Natural killer cell (primary cell): ENCODE results near the gene FGGY. TPM values are rescaled to one million over a fixed set of nuclear protein-coding genes. Genes with fewer than 3 reads are reported as not detected.

Experiments
- ATAC-seq, 3 donors: fragments of 150-1000 bp in 2 of 3; fragments of 200-7000 bp in 1 of 3; cut with Tn5 transposase; 1 replicate in 1 of 3; 2 replicates in 2 of 3; pipeline ENCODE4 v1.10.0; 2021; ENCODE audit warnings: mild to moderate bottlenecking in 2 of 3, moderate library complexity in 2 of 3
- DNase-seq, 2 donors: peaks; one replicate each; pipeline versions ENCODE4 v3.0.0 to v3.0.0-alpha.2; 2013 to 2021; ENCODE audit warnings: mixed read lengths in 1 of 2
- H3K27ac ChIP-seq: one replicate; pipeline ENCODE4 v1.5.1; 2013; ENCODE audit warnings: mild to moderate bottlenecking, low read length
- H3K27me3 ChIP-seq: one replicate; pipeline ENCODE4 v1.6.1; 2013; ENCODE audit warnings: low read length; ENCODE audit not compliant: control insufficient read depth, insufficient read depth
- H3K36me3 ChIP-seq: one replicate; pipeline ENCODE4 v1.6.1; 2013; ENCODE audit warnings: low read length; ENCODE audit not compliant: control insufficient read depth, insufficient read depth
- H3K4me1 ChIP-seq: one replicate; pipeline ENCODE4 v1.6.1; 2013; ENCODE audit warnings: low read length; ENCODE audit not compliant: control insufficient read depth, insufficient read depth
- H3K4me3 ChIP-seq: one replicate; pipeline ENCODE4 v1.5.1; 2013; ENCODE audit warnings: low read length
- H3K9me3 ChIP-seq: one replicate; pipeline ENCODE4 v1.6.1; 2013; ENCODE audit warnings: low read length; ENCODE audit not compliant: control insufficient read depth, insufficient read depth
- H3K27ac Mint-ChIP-seq, 2 donors: one replicate each; pipeline ENCODE4 v1.8.0; 2022; ENCODE audit warnings: mild to moderate bottlenecking in 2 of 2, mixed read lengths in 2 of 2, moderate library complexity in 1 of 2
- H3K27me3 Mint-ChIP-seq, 2 donors: one replicate each; pipeline ENCODE4 v1.8.0; 2022; ENCODE audit warnings: low read depth in 2 of 2, mixed read lengths in 2 of 2
- H3K36me3 Mint-ChIP-seq: one replicate; pipeline ENCODE4 v1.8.0; 2022; ENCODE audit warnings: mixed read lengths
- H3K4me1 Mint-ChIP-seq, 2 donors: one replicate each; pipeline ENCODE4 v1.8.0; 2022; ENCODE audit warnings: mixed read lengths in 2 of 2
- H3K4me3 Mint-ChIP-seq: one replicate; pipeline ENCODE4 v1.8.0; 2022; ENCODE audit warnings: mild to moderate bottlenecking, moderate library complexity, mixed read lengths
- H3K9me3 Mint-ChIP-seq, 2 donors: one replicate each; pipeline ENCODE4 v1.8.0; 2022; ENCODE audit warnings: mixed read lengths in 2 of 2
- CTCF ChIP-seq: fragments of 200-600 bp; IDR thresholded peaks from one replicate; pipeline ENCODE4 v1.8.0; 2022; ENCODE audit warnings: antibody characterized with exemption
- WGBS: methylation state at CpG from one replicate; pipeline ENCODE4 v1.1.7; 2013; ENCODE audit warnings: missing lambda C conversion rate; ENCODE audit not compliant: insufficient coverage; 5-methylcytosine and 5-hydroxymethylcytosine counted together
- intact Hi-C: fragments of 100-400 bp; cut with micrococcal nuclease; formaldehyde crosslinking; loops from one replicate; pipeline ENCODE4 v1.14.2; 2022
- total RNA-seq, 4 donors: library from RNA; stranded (reverse); fragments of 120-200 nt in 1 of 4; gene quantifications; one replicate each; pipeline versions ENCODE4 v1.2.3 to v1.2.4, GENCODE V29; 2013 to 2022

FGGY gene
- total RNA-seq, 3 donors from 2014 or later (not counting 1 experiment from before 2014, with no cell fraction given): 21.8 to 31.5 (median 21.8) TPM

- Mint-ChIP-seq H3K4me1 (peaks cover 0 to 3% of the 10 kb centered on the region in 2 donors), H3K27me3 (no peaks in the 10 kb centered on the region), H3K36me3 (no peaks in the 10 kb centered on the region), H3K4me3 (no peak overlapping the region), H3K9me3 (no peaks in the 10 kb centered on the region), H3K27ac (no peak overlapping the region)
- intact Hi-C loops: no loop called here
- no peak overlapping the region for H3K27ac ChIP-seq
- ATAC-seq (no peak), DNase-seq (no peak)
- no peak for TF ChIP-seq CTCF
- no peaks in the 10 kb centered on the region for H3K9me3 ChIP-seq
- WGBS: 92% methylated on average over 4 of the region's 4 CpGs
- no peak overlapping the region for H3K4me3 ChIP-seq
- no peaks in the 10 kb centered on the region for H3K27me3 ChIP-seq
- no peaks in the 10 kb centered on the region for H3K4me1 ChIP-seq
- no peaks in the 10 kb centered on the region for H3K36me3 ChIP-seq
Observed at GRCh38 chr1:59360170-59360569, 63.3 kb downstream of the FGGY start.

- 100% methylated on average over 2 of the region's 2 CpGs for WGBS
- H3K9me3 ChIP-seq: no peaks in the 10 kb centered on the region
- H3K27ac ChIP-seq: no peak overlapping the region
- H3K27ac Mint-ChIP-seq: no peak overlapping the region
- H3K27me3 Mint-ChIP-seq: no peaks in the 10 kb centered on the region
- H3K36me3 Mint-ChIP-seq: no peaks in the 10 kb centered on the region
- no peaks in the 10 kb centered on the region for H3K27me3 ChIP-seq
- no peaks in the 10 kb centered on the region for H3K9me3 Mint-ChIP-seq
- H3K4me1 ChIP-seq: no peaks in the 10 kb centered on the region
- no peak overlapping the region for H3K4me3 ChIP-seq
- no peak for ATAC-seq
- no peak overlapping the region for H3K4me3 Mint-ChIP-seq
- H3K4me1 Mint-ChIP-seq: peaks cover 0 to 3% of the 10 kb centered on the region in 2 donors
- TF ChIP-seq CTCF: no peak
- H3K36me3 ChIP-seq: no peaks in the 10 kb centered on the region
- intact Hi-C loops: no loop called here
- no peak for DNase-seq
Observed at GRCh38 chr1:59360729-59361128, 63.8 kb downstream of the FGGY start.

- Mint-ChIP-seq H3K36me3 (no peaks in the 10 kb centered on the region), H3K27me3 (no peaks in the 10 kb centered on the region), H3K4me3 (no peak overlapping the region), H3K4me1 (peaks cover 0 to 3% of the 10 kb centered on the region in 2 donors), H3K27ac (no peak overlapping the region), H3K9me3 (no peaks in the 10 kb centered on the region)
- H3K9me3 ChIP-seq: no peaks in the 10 kb centered on the region
- no peak overlapping the region for H3K27ac ChIP-seq
- DNase-seq: no peak
- intact Hi-C loops: no loop called here
- H3K4me1 ChIP-seq: no peaks in the 10 kb centered on the region
- TF ChIP-seq CTCF: no peak
- no peak for ATAC-seq
- no peak overlapping the region for H3K4me3 ChIP-seq
- H3K27me3 ChIP-seq: no peaks in the 10 kb centered on the region
- H3K36me3 ChIP-seq: no peaks in the 10 kb centered on the region
- WGBS: 94% methylated on average over 8 of the region's 8 CpGs
Observed at GRCh38 chr1:59361766-59362165, 64.9 kb downstream of the FGGY start.

- H3K27me3 ChIP-seq: no peaks in the 10 kb centered on the region
- Mint-ChIP-seq H3K4me3 (no peak overlapping the region), H3K4me1 (peaks cover 0 to 8% of the 10 kb centered on the region in 2 donors), H3K27me3 (peaks cover 0 to 2% of the 10 kb centered on the region in 2 donors), H3K27ac (no peak overlapping the region), H3K9me3 (no peaks in the 10 kb centered on the region), H3K36me3 (no peaks in the 10 kb centered on the region)
- no peak overlapping the region for H3K4me3 ChIP-seq
- H3K9me3 ChIP-seq: no peaks in the 10 kb centered on the region
- H3K36me3 ChIP-seq: no peaks in the 10 kb centered on the region
- no peak for TF ChIP-seq CTCF
- intact Hi-C loops: no loop called here
- no peaks in the 10 kb centered on the region for H3K4me1 ChIP-seq
- DNase-seq (no peak), ATAC-seq (no peak)
- H3K27ac ChIP-seq: no peak overlapping the region
- WGBS: 100% methylated on average over 2 of the region's 2 CpGs
Observed at GRCh38 chr1:59364037-59364436, 67.1 kb downstream of the FGGY start.
